TTC549 (cell line): Measurements from ENCODE around the gene CBFB.
"Not testable (repeated sequence)": the region's sequence is repeated elsewhere in the genome, so short reads cannot be mapped to it uniquely, and the experiment has no call there.

Experiments
- FAIRE-seq: peaks from 2 replicates; lab custom pipeline; 2012; peaks lifted over from hg19 to GRCh38; lab: Jason Lieb, UNC

The CBFB gene

DNA sequence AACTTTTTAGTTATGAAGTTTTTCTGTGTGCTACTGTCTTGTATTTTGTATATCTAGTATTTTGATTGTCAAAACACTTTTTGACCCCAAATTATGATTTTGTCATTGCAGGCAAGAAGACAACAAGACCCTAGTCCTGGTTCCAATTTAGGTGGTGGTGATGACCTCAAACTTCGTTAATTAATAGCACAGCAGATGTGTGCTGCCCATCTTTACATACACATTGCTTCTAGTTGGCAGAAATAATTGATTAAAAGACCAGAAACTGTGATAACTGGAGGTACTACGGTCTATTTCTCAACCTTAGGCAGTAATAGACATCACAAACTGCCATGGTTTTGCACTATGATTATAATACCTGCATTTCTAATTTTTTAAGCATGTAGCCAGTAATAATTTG, 69.7 kb downstream of the CBFB start:
- FAIRE-seq, result no peak

DNA sequence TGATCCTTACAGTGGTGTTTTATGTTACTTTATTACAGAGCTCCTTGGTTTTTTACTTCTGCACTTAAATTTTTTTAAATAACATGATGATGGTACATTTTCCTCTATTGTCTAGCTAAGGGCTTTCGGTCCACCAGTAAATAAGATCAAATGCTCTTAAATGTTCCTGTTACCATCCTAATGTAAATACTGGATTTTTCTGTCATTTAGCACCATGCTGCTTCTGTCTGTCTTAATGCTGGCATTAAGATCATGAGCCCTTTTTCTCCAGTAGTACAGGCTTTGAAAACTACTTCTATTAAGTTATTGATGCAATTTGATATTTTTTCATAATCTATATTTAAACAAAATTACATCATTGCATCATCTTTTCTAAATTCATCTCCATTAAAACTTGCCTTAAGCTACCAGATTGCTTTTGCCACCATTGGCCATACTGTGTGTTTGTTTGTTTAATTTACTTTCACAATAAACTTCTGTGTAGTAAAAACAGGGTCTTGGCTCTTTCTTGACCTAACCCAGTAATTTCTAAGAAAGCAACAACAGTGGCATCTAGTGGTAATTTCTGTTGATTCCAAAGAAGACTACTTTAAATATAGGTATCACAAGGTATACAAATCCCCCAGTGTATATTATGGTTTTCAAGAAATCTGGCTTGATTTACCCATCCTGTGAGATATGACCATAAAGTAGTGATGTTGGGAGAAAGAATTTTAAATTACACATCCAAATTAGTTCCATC, 71.8 kb downstream of the CBFB start:
- peak; percentile 19 for FAIRE-seq

DNA sequence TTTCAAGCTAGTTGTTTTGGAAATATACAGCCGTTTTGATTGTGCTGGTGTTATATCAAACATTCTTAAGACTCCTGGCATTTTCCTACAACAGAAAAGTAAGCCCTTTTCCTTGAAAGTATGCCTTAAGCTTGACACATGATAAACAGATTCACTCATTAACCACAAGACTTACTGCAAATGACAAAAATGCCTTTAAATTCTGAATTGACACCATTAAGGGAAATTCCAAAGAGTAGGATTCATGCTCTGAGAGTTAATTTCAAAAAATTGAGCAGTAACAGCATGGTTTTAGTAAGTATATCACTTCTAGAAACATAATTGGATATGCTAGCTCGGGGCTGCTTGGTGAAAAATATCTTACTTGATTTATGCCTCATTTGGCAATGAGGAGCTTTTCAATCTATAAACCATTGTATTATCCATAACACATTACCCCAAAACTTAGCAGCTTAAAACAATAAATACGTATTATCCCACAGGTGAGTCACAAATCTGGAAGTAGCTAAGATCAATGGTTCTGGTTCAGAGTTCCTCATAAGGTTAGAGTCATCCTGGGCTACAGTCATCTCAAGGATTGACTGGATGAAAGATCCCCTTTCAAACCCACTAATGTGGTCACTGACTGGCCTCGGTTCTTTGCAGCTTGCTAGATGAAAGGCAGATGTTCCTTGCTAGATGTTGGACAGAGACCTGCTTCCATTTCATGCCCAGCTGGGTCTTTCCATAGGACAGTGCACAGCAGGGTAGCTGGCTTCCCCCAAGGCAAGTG, 72.5 kb downstream of the CBFB start:
- FAIRE-seq, result no peak

DNA sequence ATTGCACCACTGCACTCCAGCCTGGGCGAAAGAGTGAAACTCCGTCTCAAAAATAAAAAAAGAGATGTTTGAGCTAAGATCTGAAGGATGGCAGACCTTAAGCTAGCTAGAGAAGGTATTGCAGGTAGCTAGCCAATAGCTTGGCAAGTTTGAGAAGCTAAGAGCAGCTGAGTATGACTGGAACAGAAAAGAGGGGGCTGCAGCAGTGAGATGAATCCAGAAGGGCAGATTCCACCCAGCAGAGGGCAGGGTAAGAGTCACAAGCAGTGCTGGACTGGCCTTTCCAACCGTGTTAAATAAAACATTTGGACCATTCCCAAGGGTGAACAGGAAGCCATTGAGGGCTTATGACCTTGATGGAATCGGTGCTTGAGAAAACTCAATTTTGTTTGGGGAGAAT, 75.1 kb downstream of the CBFB start:
- no peak for FAIRE-seq

DNA sequence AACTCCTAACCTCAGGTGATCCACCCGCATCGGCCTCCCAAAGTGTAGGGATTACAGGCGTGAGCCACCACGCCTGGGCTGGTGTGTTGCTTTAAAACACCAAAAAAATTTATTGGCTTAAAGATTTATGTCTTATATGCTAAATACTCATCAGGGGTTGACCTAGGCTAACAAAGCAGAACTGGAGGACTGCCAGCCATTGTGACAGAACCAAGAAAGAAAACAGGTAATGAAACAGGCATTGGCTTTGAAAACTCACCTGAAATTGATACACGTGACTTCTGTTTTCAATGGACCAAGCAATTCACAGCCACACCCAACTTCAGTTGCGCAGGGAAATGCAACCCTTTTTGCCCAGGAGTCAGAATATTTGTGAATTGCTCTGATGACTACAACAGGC, 75.9 kb downstream of the CBFB start:
- no peak for FAIRE-seq

DNA sequence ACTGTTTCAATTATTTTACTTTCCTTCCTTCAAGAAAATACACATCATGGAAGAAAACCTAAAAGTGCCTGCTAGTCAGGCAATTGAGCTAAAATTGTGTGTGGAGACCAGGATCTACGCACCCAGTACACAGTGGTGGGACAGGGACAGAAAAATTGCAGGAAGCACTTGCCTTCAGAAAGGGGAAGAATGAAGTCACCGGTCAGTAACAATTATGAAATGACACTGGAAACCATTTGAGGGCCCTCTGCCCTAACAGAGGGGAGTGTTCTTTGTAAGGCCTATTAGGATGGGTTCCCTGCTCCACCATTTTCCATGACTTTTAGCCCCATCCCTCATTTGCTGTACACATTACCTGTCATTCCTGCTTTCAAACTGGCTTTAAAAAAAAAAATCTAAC, 76.3 kb downstream of the CBFB start:
- FAIRE-seq, result no peak

DNA sequence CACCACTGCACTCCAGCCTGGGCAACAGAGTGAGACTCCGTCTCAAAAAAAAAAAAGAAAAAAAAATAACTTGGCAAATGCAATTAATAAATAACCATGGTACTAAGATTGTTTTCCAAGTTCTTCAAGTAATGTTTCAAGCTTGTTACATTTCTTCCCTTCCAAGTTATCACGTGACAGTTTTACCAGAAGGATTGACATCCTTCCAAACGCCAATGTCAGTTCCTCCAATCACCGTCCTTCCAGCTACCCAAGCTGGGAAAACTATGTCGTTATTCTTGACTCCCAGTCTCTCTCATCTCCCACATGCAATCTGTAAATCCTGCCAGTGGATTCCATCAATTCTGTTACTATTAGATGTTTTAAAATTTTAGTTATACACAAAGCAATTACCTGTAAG, 76.9 kb downstream of the CBFB start:
- FAIRE-seq, result no peak

DNA sequence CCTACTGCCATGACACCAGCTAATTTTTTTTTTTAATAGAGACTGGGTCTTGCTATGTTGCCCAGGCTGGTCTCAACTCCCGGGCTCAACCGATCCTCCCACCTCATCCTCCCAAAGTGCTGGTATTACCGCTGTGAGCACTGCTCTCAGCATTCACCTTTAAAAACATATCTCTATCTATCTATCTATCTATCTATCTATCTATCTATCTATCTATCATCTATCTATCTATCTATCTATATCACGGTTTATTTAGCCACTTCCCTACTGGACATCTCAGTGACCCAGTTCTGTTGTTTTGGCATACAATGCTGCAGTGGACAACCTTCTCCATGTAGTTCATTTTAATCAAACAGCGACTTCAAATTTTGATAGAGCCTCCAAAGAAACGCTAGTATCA, 79.5 kb downstream of the CBFB start:
- FAIRE-seq, result no peak

DNA sequence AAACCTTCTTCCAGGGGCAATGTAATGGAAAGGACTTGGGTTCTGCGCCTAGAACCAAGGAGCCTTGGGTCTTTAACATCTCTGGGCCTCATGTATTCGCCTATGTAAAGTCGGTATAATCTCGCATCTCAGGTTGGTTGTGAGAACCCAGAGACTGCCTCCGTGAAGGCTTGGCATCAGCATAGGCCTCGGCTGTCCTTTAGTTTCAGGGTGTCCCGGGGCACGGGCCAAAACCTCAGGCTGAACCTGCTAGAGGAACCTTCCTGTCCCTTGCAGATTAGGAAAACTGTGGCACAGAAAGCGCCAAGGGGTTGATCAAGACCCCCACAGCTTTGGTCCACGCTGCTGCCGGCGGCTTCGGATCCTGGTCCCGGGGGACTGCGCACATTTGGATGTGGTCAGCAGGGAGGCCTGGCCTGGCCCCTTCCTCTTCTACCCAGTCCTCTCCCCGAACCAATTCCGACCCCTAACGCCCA, 80.0 kb downstream of the CBFB start:
- FAIRE-seq, result no peak

DNA sequence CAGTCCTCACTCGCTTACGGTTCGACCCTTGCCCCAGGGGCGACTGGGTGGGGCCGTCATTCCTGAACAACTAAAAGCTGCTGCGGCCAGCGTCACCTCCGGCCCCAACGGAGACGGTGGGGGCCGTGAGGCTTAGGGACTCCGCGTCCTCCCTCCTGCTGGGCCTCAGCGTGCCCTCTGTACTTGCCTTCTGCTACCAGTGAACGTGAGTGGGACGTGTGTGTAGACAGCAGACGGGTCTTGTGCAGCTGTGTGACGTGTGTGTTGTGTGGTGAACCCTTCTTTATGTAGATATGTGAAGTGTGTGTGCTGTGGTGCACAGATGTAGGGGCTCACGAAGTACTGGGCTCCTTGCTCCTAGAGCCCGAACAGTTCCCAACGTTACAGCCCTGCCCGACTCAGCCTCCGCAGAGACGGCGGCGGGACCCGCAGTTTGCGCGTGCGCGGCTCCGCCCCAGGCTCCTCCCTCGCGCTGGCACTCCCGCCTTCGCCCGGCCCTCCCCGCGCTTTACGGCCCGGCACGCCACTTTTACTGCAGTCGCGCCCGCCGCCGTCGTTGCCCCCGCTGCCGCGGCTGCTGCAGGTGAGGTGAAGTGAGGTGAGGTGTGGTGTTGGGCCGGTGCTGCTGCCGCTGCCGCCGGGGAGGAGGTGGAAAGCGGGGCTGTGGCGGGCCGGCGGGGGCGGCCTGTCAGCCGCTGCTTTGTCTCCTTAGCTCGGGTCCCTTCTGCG, 80.6 kb downstream of the CBFB start, which contains the start of gene PHAF1:
TSS of gene PHAF1 (plus strand) at position 535 of the 729 bp plus-strand sequence. CDS start 235 bp downstream, outside the sequence.
- no peak for FAIRE-seq

DNA sequence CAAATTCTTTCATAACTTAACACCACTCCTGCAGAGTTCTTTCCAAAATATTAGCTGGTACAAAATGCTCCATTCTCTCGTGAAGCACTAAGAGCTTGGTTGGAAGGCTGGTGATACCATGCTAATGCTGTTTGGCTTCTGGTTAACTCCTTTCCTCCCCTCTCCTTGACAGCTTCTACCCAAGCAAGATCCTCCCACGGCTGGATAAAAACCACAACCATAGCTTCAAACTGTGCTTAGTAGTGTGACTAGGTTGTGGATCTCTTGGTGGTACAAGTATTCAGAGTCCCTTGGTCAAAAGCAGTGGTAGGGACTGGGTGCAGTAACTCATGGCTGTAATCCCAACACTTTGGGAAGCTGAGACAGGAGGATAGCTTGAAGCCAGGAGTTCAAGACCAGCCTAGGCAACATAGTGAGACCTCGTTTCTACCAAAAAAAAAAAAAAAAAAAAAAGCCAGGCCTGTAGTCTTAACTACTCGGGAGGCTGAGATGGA, 83.0 kb downstream of the CBFB start:
- no peak for FAIRE-seq

DNA sequence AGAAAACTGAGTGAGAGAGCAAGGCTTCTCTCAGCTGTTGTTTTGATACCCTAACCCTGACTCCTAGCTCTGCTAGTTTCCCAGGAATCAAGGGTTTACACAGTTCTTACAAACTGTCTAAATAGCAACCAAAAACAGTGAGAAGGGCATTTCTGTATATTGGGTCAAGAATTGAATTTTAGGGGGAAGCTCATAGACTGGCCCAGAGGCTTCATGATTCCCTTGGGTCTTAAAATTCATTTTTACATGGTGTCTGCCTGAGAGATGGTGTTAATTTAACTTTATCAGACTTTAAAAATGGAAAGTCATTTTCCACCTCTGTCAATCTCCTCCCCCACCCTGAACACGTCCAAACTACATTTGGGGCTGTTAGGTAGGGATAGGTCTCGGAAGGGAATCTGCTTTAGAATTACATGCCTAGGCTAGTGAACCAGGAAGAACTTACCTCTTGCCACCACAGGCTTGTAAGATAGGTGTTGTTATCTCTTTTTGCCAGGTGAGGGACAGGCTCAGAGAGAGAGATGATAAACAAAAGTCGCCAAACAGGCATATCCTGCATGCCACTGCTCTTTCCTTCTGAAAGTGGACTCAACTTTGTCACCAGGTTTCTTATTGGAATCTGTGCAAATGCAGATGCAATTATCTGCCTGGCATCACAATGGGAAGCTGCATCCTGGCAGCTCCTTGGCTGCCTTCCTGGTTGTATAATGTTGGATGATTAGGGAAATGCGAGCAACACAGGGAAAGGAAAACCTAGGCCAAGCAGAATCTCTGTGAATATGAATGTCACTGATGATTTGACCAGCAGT, 83.8 kb downstream of the CBFB start:
- no peak for FAIRE-seq

DNA sequence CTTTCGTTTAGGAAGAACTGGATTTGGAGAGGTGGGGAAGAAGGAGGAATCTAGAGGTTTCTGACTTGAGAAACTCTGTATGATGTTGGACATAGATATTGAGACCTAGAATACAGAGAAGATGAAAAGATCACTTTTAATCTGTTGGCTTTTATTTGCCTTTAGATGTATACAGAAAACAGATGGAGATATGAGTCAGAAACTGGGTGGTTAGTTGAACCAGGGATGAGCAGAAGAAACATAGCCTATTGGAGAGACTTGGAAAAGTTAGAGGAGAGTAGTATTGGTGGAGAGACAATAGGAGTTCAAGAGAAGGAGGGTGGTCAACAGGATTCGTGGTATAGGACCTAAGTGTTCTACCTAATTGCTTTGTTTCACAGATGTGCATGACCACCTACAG, 85.8 kb downstream of the CBFB start:
- no peak for FAIRE-seq

DNA sequence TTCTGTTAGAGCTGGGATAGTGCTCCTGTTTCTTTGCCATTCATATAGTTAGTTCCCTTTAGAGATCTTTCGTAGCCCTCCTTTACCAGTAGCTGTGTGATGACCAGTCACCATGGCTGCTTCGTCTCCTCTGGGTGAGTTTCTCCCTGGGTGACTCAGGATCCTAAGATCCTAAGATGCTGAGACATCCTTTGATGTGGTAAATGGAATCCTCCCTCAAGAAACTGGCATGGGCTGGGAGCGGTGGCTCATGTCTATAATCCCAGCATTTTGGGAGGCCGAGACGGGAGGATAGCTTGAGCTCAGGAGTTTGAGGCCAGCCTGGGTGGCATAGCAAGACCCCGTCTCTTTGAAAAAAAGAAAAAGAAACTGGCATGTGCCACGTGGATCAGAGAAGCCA, 86.7 kb downstream of the CBFB start:
- no peak for FAIRE-seq

DNA sequence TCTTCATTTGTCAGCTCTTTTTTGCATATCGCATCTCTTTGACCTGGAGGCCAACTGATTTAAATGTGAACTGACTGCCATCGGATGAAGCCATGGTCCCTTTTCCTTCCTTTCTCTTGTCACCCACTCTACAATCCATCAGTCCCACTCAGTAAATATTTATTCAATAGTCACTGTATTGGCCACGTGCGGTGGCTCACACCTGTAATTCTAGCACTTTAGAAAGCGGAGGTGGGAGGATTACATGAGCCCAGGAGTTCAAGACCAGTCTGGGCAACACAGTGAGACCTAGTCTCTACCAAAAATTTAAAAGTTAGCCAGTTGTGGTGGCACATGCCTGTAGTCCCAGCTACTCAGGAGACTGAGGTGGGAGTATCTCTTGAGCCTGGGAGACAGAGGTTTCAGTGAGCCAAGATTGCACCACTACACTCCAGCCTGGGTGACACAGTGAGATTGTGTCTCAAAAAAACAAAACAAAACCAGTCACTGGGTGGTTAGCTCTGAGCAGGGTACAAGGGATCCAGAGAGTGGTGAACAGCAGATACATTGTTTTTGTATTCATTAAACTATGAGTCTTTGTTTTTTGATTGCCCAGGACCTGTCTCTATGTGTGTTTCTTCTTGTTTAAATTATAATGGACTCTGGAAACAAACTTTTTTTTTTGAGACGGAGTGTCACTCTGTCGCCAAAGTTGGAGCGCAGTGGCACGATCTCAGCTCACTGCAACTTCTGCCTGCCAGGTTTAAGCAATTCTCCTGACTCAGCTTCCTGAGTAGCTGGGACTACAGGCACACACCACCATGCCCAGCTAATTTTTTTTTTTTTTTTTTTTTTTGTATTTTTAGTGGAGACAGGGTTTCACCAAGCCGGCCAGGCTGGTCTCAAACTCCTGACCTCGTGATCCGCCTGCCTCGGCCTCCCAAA, 87.7 kb downstream of the CBFB start:
- FAIRE-seq, result no peak

DNA sequence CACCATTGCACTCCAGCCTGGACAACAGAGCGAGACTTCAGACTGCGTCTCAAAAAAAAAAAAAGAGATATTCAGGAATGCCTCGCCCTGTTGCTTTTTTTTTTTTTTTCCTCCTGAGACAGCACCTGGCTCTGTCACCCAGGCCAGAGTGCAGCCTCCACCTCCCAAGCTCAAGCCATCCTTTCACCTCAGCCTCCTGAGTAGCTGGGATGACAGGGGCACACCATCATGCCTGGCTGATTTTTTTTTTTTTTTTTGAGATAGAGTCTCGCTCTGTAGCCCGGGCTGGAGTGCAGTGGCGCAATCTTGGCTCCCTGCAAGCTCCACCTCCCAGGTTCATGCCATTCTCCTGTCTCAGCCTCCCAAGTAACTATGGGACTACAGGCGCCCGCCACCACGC, 88.8 kb downstream of the CBFB start:
- FAIRE-seq, result no peak

DNA sequence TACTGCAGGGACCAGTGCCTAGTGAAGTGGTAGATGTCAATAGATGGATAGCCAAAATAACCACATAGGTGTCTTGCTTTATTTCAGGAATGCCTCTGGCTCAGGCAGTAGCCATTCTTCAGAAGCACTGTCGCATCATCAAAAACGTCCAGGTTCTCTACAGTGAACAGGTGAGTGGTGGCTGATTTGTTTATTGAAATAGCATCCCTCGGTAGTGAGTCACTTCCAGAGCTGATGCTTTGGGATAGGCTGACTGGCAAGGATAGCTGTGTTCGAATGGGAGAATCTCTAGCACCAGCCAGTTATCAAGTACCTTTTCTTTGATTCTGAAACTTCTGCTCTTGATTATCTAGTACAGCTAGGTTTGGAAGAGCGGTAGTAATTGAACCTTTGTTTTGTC, 91.1 kb downstream of the CBFB start:
- FAIRE-seq, result no peak

DNA sequence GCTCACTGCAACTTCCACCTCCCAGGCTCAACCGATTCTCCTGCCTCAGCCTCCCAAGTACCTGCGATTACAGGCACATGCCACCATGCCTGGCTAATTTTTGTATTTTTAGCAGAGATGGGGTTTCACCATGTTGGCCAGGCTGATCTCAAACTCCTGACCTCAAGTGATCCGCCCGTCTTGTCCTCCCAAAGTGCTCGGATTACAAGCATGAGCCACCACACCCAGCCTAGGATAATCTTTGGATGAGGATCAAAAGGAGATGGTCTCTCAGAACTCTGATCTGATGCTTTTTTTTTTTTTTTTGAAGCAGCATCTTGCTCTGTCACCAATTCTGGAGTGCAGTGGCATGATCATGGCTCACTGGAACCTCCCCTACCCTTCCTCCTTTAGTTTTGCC, 93.8 kb downstream of the CBFB start:
- not testable (repeated sequence) for FAIRE-seq

DNA sequence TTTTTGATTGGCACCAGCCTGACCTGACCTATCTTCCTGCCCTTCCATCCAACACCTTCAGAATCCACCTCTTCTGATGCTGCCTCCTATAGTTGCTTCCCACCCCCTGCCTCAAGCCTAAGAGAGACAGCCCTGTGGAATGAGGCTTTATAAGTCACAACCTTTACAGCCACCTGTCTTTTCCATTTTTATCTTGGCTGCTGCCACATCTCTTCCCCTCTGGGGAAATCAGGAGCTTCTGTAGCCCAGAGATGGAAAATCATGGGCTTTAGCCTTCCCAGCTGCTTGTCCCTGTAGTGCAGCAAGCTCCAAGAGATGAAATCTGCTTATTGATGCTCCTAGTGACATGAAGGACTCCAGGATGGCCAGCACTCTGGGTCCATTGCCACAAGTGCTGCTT, 99.5 kb downstream of the CBFB start:
- no peak for FAIRE-seq

DNA sequence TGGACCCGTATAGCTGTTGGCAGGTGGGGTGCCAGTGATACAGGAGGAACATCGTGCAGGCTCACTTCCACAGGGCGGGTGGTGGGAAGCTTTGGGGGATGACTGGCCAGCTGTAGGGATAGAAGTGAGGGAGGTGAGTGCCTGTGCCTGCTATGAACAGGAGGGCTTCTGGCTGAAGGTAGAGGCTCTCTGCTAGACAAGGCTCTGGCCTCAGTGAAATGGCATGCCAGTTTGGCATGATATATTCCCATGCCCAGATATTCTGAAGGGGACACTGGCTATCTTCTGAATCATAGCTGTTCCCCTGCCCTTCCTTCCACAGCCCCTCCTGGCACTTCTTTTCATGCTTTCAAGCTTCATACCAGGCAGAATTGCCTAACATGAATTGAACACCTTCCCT, 99.9 kb downstream of the CBFB start:
- no peak for FAIRE-seq

DNA sequence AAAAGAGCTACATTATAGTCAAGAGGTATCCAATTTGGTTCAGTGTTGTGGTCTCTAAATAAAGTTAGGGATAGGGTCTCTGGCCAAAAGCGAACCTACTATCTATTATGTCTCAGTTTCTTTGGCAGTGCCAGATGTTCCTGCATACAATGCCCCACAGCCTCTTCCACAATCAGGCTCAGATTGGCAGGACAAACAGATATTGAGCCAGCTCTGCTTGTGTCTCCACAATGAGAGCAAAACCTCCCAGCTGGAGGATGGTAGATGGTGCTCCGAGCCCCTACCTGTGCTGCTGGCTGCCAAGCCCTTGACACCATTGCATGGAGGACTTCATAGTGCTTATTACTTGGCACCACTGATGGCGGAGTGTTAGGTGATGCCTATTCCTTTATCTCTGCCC, 100.5 kb downstream of the CBFB start:
- no peak for FAIRE-seq
